ENCODE results near the gene MEGF11.

The MEGF11 gene

GRCh38 chr15:66038387-66039116 lies 215.0 kb downstream of the MEGF11 start (continued):
- peak; percentile 40; the same call in 1 of the 2 replicates for TF ChIP-seq MZF1 (tag by site-specific recombination; IDR thresholded peaks at IDR 0.05; ENCODE audit: borderline replicate concordance)
- TF ChIP-seq ZBTB8A (tag by site-specific recombination; IDR thresholded peaks at IDR 0.05): peak; percentile 61
- TF ChIP-seq ZNF354C (tag by site-specific recombination; IDR thresholded peaks at IDR 0.05; ENCODE audit: borderline replicate concordance, low read depth): no peak
- TF ChIP-seq ELK4 (IDR thresholded peaks at IDR 0.05; ENCODE audit: borderline replicate concordance, low read depth, low read length): no peak
- TF ChIP-seq HOXA7 (CRISPR knock-in tag; IDR thresholded peaks at IDR 0.05; ENCODE audit: borderline replicate concordance): no peak
- no peak for TF ChIP-seq SP3 (tag by site-specific recombination; IDR thresholded peaks at IDR 0.05)
- TF ChIP-seq PBX3 (CRISPR knock-in tag; IDR thresholded peaks at IDR 0.05): no peak
- no peak for TF ChIP-seq ZNF23 (tag by site-specific recombination; IDR thresholded peaks at IDR 0.05; ENCODE audit: borderline replicate concordance)
- no peak for TF ChIP-seq ZNF239 (tag by site-specific recombination; IDR thresholded peaks at IDR 0.05)
- TF ChIP-seq PATZ1 (tag by site-specific recombination; IDR thresholded peaks at IDR 0.05): no peak
- TF ChIP-seq ZNF302 (tag by site-specific recombination; IDR thresholded peaks at IDR 0.05; ENCODE audit: low read depth): no peak
- TF ChIP-seq ZBTB21 (tag by site-specific recombination; IDR thresholded peaks at IDR 0.05): no peak
- no peak for TF ChIP-seq TSHZ1 (tag by site-specific recombination; IDR thresholded peaks at IDR 0.05; ENCODE audit: borderline replicate concordance)
- TF ChIP-seq OVOL3 (tag by site-specific recombination; IDR thresholded peaks at IDR 0.05): no peak
- no peak for TF ChIP-seq ZNF157 (tag by site-specific recombination; IDR thresholded peaks at IDR 0.05)
- no peak for TF ChIP-seq ZNF837 (tag by site-specific recombination; IDR thresholded peaks at IDR 0.05)
- TF ChIP-seq ZFP3 (tag by site-specific recombination; IDR thresholded peaks at IDR 0.05; ENCODE audit: low read depth): no peak
- no peak for TF ChIP-seq ZNF707 (tag by site-specific recombination; IDR thresholded peaks at IDR 0.05)
- TF ChIP-seq ZNF366 (tag by site-specific recombination; conservative IDR thresholded peaks at IDR 0.05): no peak
- 0 out of 2 replicates have a peak, but pooled peaks have one; percentile 33 for TF ChIP-seq YY1 (tag by site-specific recombination; IDR thresholded peaks at IDR 0.05)
- TF ChIP-seq ZNF549 (tag by site-specific recombination; IDR thresholded peaks at IDR 0.05): no peak
- no peak for TF ChIP-seq KLF8 (tag by site-specific recombination; IDR thresholded peaks at IDR 0.05)
- TF ChIP-seq CTCF (tag by site-specific recombination; IDR thresholded peaks at IDR 0.05): no peak
- TF ChIP-seq ZNF629 (tag by site-specific recombination; IDR thresholded peaks at IDR 0.05): no peak
- no peak for TF ChIP-seq WT1 (tag by site-specific recombination; IDR thresholded peaks at IDR 0.05)
- no peak for TF ChIP-seq ZNF664 (tag by site-specific recombination; IDR thresholded peaks at IDR 0.05)
- peak; percentile 53; the same call in 1 of the 2 replicates for TF ChIP-seq ZNF18 (tag by site-specific recombination; IDR thresholded peaks at IDR 0.05)
- TF ChIP-seq GLIS1 (tag by site-specific recombination; IDR thresholded peaks at IDR 0.05): peak; percentile 9; the same call in 1 of the 2 replicates
- TF ChIP-seq ZNF623 (tag by site-specific recombination; IDR thresholded peaks at IDR 0.05): no peak
- no peak for TF ChIP-seq SCRT1 (tag by site-specific recombination; IDR thresholded peaks at IDR 0.05; ENCODE audit: borderline replicate concordance)
